BE2C (cell line): Measurements from ENCODE around the gene CCDC33.
A peak's percentile ranks its signal among the peaks of the same experiment; 100 is the strongest.

Experiments
- DNase-seq: peaks from one replicate; pipeline ENCODE4 v3.0.0-alpha.2; 2020
- H3K27me3 ChIP-seq: fragments of 250-450 bp; sonication (Bioruptor Pico); 2 replicates; pipeline ENCODE4 v1.5.1; 2020; ENCODE audit warnings: mild to moderate bottlenecking
- H3K36me3 ChIP-seq: fragments of 250-450 bp; sonication (Bioruptor Pico); 2 replicates; pipeline ENCODE4 v1.5.1; 2020; ENCODE audit warnings: mild to moderate bottlenecking
- H3K4me1 ChIP-seq: fragments of 250-450 bp; sonication (Bioruptor Pico); 2 replicates; pipeline ENCODE4 v1.5.1; 2020
- H3K4me3 ChIP-seq: 2 replicates; pipeline ENCODE4 v1.5.1; 2011; ENCODE audit warnings: low read depth, low read length
- H3K9me3 ChIP-seq: fragments of 250-450 bp; sonication (Bioruptor Pico); 2 replicates; pipeline ENCODE4 v1.5.1; 2020
- TF ChIP-seq, protein P1 (sequence below): IDR thresholded peaks from 2 replicates; pipeline ENCODE4 v1.5.1; 2012; ENCODE audit warnings: mild to moderate bottlenecking, low read depth, low read length

CCDC33 gene

DNA sequence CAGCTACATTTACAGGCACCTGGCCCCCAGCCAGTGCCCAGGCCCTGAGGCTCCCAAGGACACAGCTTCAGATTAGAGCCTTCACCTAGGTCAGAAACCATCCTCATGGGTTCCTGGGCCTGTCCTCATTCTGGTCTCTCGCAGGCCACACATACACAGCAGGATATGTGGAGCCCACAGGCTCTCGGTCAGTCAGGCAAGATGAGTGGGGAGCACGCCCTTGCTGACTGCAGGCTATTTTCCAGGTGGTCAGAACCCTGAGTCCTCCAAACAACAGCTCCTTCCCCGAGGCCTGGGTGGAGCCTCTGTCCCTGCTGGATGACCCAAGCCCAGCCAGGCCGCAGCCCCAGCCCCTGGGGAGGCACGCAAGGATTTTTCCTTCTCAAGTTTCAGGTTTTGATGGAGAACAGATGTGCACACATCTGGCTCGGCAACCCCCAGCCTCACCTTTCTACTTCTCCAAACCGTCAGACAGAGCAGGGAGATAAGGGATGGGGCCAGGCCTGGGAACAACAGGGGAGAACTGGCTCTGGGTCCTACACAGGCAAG, 35.2 kb upstream of the CCDC33 start:
- Histone ChIP-seq H3K36me3 (peaks cover 66% of the 10 kb centered on the region), H3K27me3 (no peaks in the 10 kb centered on the region), H3K9me3 (no peaks in the 10 kb centered on the region), H3K4me1 (peaks cover 34% of the 10 kb centered on the region), H3K4me3 (peak overlapping the region; percentile 81)
- no peak for DNase-seq
- TF ChIP-seq, protein P1, sequence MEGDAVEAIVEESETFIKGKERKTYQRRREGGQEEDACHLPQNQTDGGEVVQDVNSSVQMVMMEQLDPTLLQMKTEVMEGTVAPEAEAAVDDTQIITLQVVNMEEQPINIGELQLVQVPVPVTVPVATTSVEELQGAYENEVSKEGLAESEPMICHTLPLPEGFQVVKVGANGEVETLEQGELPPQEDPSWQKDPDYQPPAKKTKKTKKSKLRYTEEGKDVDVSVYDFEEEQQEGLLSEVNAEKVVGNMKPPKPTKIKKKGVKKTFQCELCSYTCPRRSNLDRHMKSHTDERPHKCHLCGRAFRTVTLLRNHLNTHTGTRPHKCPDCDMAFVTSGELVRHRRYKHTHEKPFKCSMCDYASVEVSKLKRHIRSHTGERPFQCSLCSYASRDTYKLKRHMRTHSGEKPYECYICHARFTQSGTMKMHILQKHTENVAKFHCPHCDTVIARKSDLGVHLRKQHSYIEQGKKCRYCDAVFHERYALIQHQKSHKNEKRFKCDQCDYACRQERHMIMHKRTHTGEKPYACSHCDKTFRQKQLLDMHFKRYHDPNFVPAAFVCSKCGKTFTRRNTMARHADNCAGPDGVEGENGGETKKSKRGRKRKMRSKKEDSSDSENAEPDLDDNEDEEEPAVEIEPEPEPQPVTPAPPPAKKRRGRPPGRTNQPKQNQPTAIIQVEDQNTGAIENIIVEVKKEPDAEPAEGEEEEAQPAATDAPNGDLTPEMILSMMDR, result no peak

DNA sequence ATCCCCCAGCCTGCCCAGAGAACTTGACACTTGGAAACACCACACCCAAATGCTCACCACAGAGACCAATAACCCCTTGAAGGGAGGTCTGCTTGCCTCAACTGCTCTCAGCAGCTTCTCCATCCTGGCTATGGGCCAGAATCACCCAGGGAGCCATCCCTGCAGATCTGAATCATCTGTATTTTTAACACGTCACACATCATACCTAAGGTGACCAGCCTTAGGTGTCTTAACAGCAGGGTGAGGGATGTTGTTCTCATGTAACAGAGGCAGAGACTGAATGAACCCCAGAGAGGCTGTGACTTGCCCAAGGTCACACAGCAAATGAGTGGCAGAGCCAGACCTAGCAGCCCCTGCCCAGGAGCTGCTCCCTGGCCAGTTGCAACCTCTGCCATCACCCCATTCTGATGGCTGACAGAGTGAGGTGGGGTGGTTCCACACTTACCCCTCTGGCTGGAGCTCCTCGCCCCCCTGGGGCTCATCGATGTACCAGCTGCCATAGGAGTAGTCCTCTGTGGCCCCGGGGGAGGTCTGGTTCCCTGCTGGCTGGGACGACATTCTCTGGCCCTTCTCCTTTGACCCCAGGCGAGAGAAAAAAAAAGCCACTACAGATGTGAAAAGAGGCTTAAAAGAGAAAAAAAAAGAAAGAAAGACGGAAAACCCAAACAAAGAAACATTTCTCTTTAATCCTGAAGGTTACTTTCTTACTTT, 34.3 kb upstream of the CCDC33 start:
- TF ChIP-seq, protein P1, result no peak
- H3K9me3 ChIP-seq, result no peaks in the 10 kb centered on the region
- H3K27me3 ChIP-seq, result no peaks in the 10 kb centered on the region
- peak; percentile 48 for DNase-seq
- H3K4me1 ChIP-seq, result peaks cover 25% of the 10 kb centered on the region
- H3K4me3 ChIP-seq, result peak overlapping the region; percentile 81
- H3K36me3 ChIP-seq, result peaks cover 65% of the 10 kb centered on the region

DNA sequence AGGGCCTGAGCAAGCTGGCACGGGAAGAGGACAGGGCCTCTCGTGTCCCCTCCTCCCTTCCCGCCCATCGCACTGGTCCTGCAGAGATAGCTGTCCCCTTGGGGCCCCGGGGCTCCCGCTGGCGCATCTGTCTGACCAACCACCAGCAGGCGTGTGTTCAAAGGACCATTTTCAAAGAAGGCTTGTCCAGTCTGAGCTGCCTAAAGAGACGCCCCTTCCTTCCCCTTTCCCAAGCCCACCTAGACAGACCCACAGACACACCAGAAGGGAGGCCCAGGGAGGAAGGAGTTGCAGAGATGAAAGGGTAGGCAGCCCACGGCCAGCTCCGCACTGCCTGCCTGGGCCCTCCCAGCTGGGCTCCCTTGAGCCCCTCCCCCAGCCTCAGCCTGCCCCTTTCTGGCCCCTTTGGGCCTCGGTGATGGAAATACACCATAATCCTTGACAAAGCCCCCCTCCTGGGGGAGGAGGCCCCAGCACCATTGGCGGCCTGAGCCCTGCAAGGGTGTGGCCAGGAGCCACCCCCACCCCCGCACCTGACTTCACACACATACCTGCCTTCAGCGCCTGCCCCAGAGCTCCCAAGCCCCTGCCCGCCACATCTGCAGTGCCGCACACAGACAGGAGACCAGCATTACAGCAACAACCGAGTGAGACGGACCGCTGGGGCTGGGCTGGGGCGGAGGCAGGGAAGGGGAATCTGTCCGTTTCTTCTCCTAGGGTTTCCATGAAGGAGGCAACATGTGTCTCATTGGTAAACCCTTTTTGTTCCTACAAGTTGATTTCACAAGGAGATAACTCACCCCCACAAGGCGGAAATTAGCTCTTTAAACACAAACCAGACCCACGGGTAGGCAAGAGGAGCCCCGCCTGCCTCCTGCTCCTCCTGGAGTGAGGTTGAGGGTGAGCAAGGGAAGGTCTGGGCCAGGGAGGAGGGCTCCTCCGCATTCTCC, 33.4 kb upstream of the CCDC33 start, which contains the start of gene STRA6:
STRA6 (minus strand) TSS at position 336 of the 950 bp plus-strand sequence. CDS start 520 bp downstream, outside the sequence.
- Histone ChIP-seq H3K4me1 (peaks cover 17% of the 10 kb centered on the region), H3K4me3 (peak within 1 kb of the TSS; percentile 81)
- peak; percentile 96 for DNase-seq

DNA sequence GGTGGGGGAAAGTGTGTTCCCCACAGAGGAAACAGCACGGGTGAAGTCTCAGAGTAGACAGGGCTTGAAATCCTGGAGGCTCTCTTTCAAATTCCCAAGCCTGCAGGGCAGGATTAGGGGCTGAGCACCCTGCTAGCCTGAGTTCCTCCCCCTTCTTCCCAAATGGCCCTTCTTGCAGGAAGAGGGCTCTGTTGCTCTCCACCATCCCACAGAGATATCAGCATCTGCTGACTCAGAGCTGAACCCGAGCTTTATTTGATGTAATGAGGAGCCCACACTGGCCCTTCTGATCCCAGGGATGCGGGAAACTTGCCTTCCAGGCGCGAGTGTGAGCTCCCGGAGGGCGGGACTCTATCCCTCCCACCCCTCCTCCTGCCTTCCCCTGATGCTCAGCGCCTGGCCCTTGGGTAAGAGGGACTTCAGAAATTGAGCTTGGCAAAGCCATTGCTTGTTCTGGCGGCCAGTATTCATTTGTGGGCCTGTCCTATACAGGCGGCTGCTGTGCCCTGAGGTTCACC, 32.2 kb upstream of the CCDC33 start:
- peak; percentile 87 for DNase-seq
- H3K4me3 ChIP-seq, result peak overlapping the region; percentile 81
- H3K9me3 ChIP-seq, result no peaks in the 10 kb centered on the region
- TF ChIP-seq, protein P1, result peak; percentile 17; the same call in 1 of the 2 replicates
- peaks cover 58% of the 10 kb centered on the region for H3K36me3 ChIP-seq
- H3K27me3 ChIP-seq, result no peaks in the 10 kb centered on the region
- H3K4me1 ChIP-seq, result peaks cover 23% of the 10 kb centered on the region

More for the DNA sequence above, 33.4 kb upstream of the CCDC33 start, which contains the start of gene STRA6:
- Histone ChIP-seq H3K27me3 (no peaks in the 10 kb centered on the region), H3K9me3 (no peaks in the 10 kb centered on the region), H3K36me3 (peaks cover 63% of the 10 kb centered on the region)
- TF ChIP-seq, protein P1, result peak; percentile 52

DNA sequence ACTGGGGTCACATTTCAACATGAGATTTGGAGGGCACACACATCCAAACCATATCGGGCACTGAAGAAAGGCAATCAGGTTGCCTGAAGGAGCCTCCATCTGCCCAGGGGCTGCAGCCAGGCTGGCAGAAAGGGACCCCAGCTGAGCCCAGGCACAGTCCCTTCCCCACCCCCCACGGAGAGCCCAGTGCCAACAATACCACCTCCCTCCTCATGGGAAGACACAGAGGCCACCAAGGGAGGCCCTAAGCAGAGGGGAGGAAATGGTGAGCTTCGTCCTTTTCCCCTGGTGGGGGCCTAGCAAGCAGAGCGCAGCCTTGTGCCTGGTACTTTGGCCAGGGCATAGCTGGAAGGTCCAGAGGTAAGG, 30.6 kb upstream of the CCDC33 start:
- no peak for DNase-seq
- H3K36me3 ChIP-seq, result peaks cover 55% of the 10 kb centered on the region
- no peaks in the 10 kb centered on the region for H3K27me3 ChIP-seq
- no peak overlapping the region for H3K4me3 ChIP-seq
- H3K4me1 ChIP-seq, result peaks cover 36% of the 10 kb centered on the region
- TF ChIP-seq, protein P1, result no peak
- H3K9me3 ChIP-seq, result no peaks in the 10 kb centered on the region
